BJ (cell line): ENCODE data around the gene KCNQ5. TPM values are rescaled to one million over a fixed set of nuclear protein-coding genes. Genes with fewer than 3 reads are reported as not detected.

ENCODE experiments used
- CTCF ChIA-PET: fragments of 350-600 bp; formaldehyde crosslinking; extraction: SDS; loops from one replicate; lab custom pipeline; 2021; ENCODE audit warnings: antibody characterized with exemption, inconsistent platforms; lab: Yijun Ruan, JAX
- POLR2A ChIA-PET: fragments of 300-600 bp; sonication (Branson Sonifier 250); formaldehyde crosslinking; extraction: SDS; loops from one replicate; lab custom pipeline; 2021; ENCODE audit warnings: antibody characterized with exemption; lab: Charles Lee
- DNase-seq: peaks from one replicate; pipeline ENCODE4 v3.0.0-alpha.2; 2011; ENCODE audit warnings: low read depth
- H3K27me3 ChIP-seq: 2 replicates; pipeline ENCODE4 v1.6.0; 2011; ENCODE audit warnings: low read length; ENCODE audit not compliant: control insufficient read depth, insufficient read depth
- H3K36me3 ChIP-seq: 2 replicates; pipeline ENCODE4 v1.5.1; 2011; ENCODE audit warnings: low read length; ENCODE audit not compliant: control insufficient read depth, insufficient read depth
- H3K4me3 ChIP-seq: 2 replicates; pipeline ENCODE4 v1.5.1; 2011; ENCODE audit warnings: low read depth, mild to moderate bottlenecking, control low read depth, low read length
- polyA plus RNA-seq: library from polyadenylated mRNA; depleted of rRNA; stranded (reverse); fragments of >200 nt; gene quantifications from 2 replicates; pipeline ENCODE4 v1.2.3, GENCODE V29; 2011
- TF ChIP-seq, protein P1 (sequence below): IDR thresholded peaks from 2 replicates; pipeline ENCODE4 v1.5.1; 2011; ENCODE audit warnings: low read depth, mild to moderate bottlenecking, control low read depth, inconsistent platforms, low read length, moderate library complexity; ENCODE audit not compliant: insufficient read depth

The KCNQ5 gene
- polyA plus RNA-seq, 1 experiment = 1.4 TPM

DNA sequence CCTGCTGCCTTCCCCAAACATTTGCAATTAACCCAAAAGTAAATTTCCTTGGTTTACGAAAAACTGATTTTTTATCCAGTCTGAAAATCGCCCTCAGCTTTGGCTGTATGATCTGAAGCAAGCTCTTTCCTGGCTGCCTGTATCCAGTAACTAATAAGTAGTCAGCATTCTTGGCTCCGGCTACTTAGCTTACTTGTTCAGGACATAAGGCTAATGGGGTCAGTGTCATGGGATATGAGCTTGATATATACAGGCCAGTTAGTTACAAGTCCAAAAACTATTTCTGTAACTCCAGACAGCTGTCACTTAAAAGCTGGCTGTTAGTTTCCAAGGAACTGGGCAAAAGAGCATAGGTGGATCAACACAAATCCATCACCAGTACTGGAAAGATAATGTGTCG, 547.2 kb downstream of the KCNQ5 start:
- Histone ChIP-seq H3K27me3 (no peaks in the 10 kb centered on the region), H3K36me3 (no peaks in the 10 kb centered on the region), H3K4me3 (no peak overlapping the region)
- POLR2A ChIA-PET = no interaction called here
- DNase-seq = no peak
- TF ChIP-seq, protein P1, sequence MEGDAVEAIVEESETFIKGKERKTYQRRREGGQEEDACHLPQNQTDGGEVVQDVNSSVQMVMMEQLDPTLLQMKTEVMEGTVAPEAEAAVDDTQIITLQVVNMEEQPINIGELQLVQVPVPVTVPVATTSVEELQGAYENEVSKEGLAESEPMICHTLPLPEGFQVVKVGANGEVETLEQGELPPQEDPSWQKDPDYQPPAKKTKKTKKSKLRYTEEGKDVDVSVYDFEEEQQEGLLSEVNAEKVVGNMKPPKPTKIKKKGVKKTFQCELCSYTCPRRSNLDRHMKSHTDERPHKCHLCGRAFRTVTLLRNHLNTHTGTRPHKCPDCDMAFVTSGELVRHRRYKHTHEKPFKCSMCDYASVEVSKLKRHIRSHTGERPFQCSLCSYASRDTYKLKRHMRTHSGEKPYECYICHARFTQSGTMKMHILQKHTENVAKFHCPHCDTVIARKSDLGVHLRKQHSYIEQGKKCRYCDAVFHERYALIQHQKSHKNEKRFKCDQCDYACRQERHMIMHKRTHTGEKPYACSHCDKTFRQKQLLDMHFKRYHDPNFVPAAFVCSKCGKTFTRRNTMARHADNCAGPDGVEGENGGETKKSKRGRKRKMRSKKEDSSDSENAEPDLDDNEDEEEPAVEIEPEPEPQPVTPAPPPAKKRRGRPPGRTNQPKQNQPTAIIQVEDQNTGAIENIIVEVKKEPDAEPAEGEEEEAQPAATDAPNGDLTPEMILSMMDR = no peak
- CTCF ChIA-PET = interaction anchor here (1.5 to 1.8 kb wide), 2 partner anchors 13 to 26 kb away, joined by 4 to 8 read pairs; no protein-coding TSS in a partner anchor

GRCh38 chr6:73169633-73170032, 547.8 kb downstream of the KCNQ5 start:
- TF ChIP-seq, protein P1 = no peak
- Histone ChIP-seq H3K27me3 (no peaks in the 10 kb centered on the region), H3K36me3 (no peaks in the 10 kb centered on the region), H3K4me3 (no peak overlapping the region)
- ChIA-PET POLR2A (no interaction called here), CTCF (interaction anchor here (1.5 to 1.8 kb wide), 2 partner anchors 13 to 27 kb away, joined by 4 to 8 read pairs; no protein-coding TSS in a partner anchor)
- no peak for DNase-seq

- POLR2A ChIA-PET = no interaction called here
- no peak for DNase-seq
- Histone ChIP-seq H3K4me3 (no peak overlapping the region), H3K27me3 (no peaks in the 10 kb centered on the region), H3K36me3 (no peaks in the 10 kb centered on the region)
- TF ChIP-seq, protein P1 = no peak
- CTCF ChIA-PET = interaction anchor here (1.1 to 1.5 kb wide), 3 partner anchors 45 to 562 kb away, joined by 3 to 4 read pairs (median 3); no protein-coding TSS in a partner anchor
These were observed 552.8 kb downstream of the KCNQ5 start for GRCh38 chr6:73174646-73175045.

DNA sequence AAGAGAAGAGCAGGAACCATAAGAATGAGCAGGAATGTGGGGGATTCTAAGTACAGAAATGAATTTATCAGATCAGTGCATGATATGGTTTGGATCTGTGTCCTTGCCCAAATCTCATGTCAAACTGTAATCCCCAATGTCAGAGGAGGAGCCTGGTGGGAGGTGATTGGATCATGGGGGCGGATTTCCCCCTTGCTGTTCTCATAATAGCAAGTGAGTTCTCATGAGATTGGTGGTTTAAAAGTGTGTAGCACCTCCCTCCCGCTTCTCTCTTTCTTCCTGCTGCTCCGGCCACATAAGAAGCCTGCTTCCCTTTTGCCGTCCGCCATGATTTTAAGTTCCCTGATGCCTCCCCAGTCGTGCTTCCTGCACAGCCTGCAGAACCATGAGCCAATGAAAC, 554.2 kb downstream of the KCNQ5 start:
- TF ChIP-seq, protein P1 = no peak
- no peak for DNase-seq
- Histone ChIP-seq H3K27me3 (no peaks in the 10 kb centered on the region), H3K4me3 (no peak overlapping the region), H3K36me3 (no peaks in the 10 kb centered on the region)
- ChIA-PET POLR2A (no interaction called here), CTCF (interaction anchor here (0.6 kb wide), 2 partner anchors 46 to 555 kb away, joined by 3 read pairs; no protein-coding TSS in a partner anchor)

DNA sequence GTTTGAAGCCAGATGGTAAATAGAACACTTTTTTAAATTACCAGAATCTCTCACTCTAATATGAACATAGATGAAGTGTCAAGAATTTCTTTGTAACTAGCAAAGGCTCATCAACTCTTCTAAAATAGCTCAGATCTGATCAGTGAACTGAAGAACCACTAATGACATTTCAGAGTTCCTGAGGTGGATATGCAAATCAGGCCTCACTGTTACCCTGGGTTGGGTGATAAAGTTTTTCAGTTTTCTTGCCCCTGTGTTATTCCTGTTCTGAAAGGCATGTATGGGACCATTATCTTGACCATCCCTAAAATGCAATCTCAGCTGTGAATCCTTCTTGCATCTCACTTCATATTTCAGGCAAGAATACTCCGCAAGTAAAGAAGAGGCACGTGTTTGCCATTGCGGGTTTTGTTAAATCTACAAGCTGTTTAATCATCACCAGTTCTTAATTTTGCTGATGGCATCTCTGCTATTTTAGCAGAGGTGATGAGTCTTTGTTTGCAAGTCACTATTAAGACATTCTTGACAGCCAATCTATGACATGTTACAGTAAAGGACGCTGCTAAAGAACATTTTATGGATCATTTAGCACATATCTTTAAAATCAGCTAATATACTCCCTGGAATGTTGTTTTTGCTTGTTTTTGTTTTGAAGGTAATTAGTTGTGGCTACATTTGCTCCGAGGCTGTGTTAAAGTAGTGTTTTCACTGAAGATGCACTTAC, 555.5 kb downstream of the KCNQ5 start:
- ChIA-PET CTCF (interaction anchor here (0.8 to 1.1 kb wide), 2 partner anchors 11 to 765 kb away, joined by 3 read pairs; no protein-coding TSS in a partner anchor), POLR2A (no interaction called here)
- Histone ChIP-seq H3K36me3 (no peaks in the 10 kb centered on the region), H3K27me3 (no peaks in the 10 kb centered on the region), H3K4me3 (no peak overlapping the region)
- DNase-seq = no peak
- TF ChIP-seq, protein P1 = no peak
